Subcutaneous abdominal adipose tissue (tissue), 5 donors: Measurements from ENCODE around the gene AKAP13.

Experiments used
- H3K27ac ChIP-seq: one replicate; pipeline ENCODE4 v1.7.0; 2013; ENCODE audit warnings: low read depth, mild to moderate bottlenecking, inconsistent platforms, low read length, moderate library complexity
- H3K27me3 ChIP-seq, 5 donors: one replicate each; pipeline ENCODE4 v1.7.0; 2013; ENCODE audit warnings: low read length in 5 of 5, inconsistent platforms in 1 of 5; ENCODE audit not compliant: control insufficient read depth in 5 of 5, insufficient read depth in 4 of 5
- H3K36me3 ChIP-seq, 5 donors: one replicate each; pipeline ENCODE4 v1.7.0; 2013; ENCODE audit warnings: low read length in 5 of 5; ENCODE audit not compliant: control insufficient read depth in 5 of 5, insufficient read depth in 5 of 5
- H3K4me1 ChIP-seq, 5 donors: one replicate each; pipeline ENCODE4 v1.7.0; 2013; ENCODE audit warnings: low read length in 5 of 5, mild to moderate bottlenecking in 3 of 5, moderate library complexity in 1 of 5; ENCODE audit not compliant: control insufficient read depth in 5 of 5, insufficient read depth in 5 of 5
- H3K4me3 ChIP-seq, 5 donors: one replicate each; pipeline ENCODE4 v1.7.0; 2013; ENCODE audit warnings: low read length in 5 of 5, low read depth in 1 of 5
- H3K9ac ChIP-seq, 5 donors: one replicate each; pipeline ENCODE4 v1.7.0; 2013; ENCODE audit warnings: low read length in 5 of 5, mild to moderate bottlenecking in 4 of 5, moderate library complexity in 3 of 5
- H3K9me3 ChIP-seq, 5 donors: one replicate each; pipeline ENCODE4 v1.7.0; 2013; ENCODE audit warnings: low read length in 5 of 5; ENCODE audit not compliant: control insufficient read depth in 5 of 5
- donor health status: healthy.
- donor health status: healthy.
- donor health status: healthy.
- donor health status: healthy.
- donor health status: healthy.

AKAP13 gene

GRCh38 chr15:85737061-85737460 lies 356.7 kb downstream of the AKAP13 start:
- Histone ChIP-seq H3K27me3 (no peaks in the 10 kb centered on the region), H3K4me1 (peaks cover 0 to 3% (median under 1%) of the 10 kb centered on the region in 5 donors), H3K4me3 (no peak overlapping the region), H3K9ac (no peak overlapping the region), H3K9me3 (peaks cover 0 to 16% (median 10%) of the 10 kb centered on the region in 5 donors), H3K27ac (no peak overlapping the region), H3K36me3 (peaks cover 36 to 82% (median 58%) of the 10 kb centered on the region in 5 donors)

- no peak overlapping the region for H3K27ac ChIP-seq
- peaks cover 10 to 86% (median 70%) of the 10 kb centered on the region in 5 donors for H3K36me3 ChIP-seq
- no peak overlapping the region for H3K9ac ChIP-seq
- peaks cover 2 to 20% (median 14%) of the 10 kb centered on the region in 5 donors for H3K4me1 ChIP-seq
- no peaks in the 10 kb centered on the region for H3K27me3 ChIP-seq
- H3K9me3 ChIP-seq: no peaks in the 10 kb centered on the region
- no peak overlapping the region for H3K4me3 ChIP-seq
These were observed 360.6 kb downstream of the AKAP13 start for GRCh38 chr15:85741021-85741421.

DNA sequence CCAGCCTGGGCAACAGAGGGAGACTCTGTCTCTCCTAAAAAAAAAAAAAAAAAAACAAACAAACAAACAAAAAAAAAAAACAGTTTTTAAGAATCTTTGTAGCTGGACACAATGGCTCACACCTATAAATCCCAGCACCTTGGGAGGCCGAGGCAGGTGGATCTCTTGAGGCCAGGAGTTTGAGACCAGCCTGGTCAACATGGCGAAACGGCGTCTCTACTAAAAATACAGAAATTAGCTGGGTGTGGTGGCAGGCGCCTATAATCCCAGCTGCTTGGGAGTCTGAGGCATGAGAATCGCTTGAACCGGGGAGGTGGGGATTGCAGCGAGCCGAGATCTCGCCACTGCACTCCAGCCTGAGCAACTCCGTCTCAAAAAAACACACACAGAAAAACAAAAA lies 361.3 kb downstream of the AKAP13 start:
- no peak overlapping the region for H3K27ac ChIP-seq

GRCh38 chr15:85742186-85742821 lies 361.9 kb downstream of the AKAP13 start:
- Histone ChIP-seq H3K27ac (no peak overlapping the region), H3K36me3 (peaks cover 7 to 86% (median 68%) of the 10 kb centered on the region in 5 donors), H3K9me3 (no peaks in the 10 kb centered on the region), H3K9ac (no peak overlapping the region), H3K4me1 (peaks cover 2 to 32% (median 15%) of the 10 kb centered on the region in 5 donors), H3K4me3 (no peak overlapping the region), H3K27me3 (no peaks in the 10 kb centered on the region)

More for the DNA sequence above, 361.3 kb downstream of the AKAP13 start:
- Histone ChIP-seq H3K9me3 (no peaks in the 10 kb centered on the region), H3K9ac (no peak overlapping the region), H3K27me3 (no peaks in the 10 kb centered on the region), H3K36me3 (peaks cover 8 to 86% (median 68%) of the 10 kb centered on the region in 5 donors), H3K4me1 (peaks cover 2 to 26% (median 15%) of the 10 kb centered on the region in 5 donors), H3K4me3 (no peak overlapping the region)

- no peak overlapping the region for H3K27ac ChIP-seq
These were observed 363.1 kb downstream of the AKAP13 start for GRCh38 chr15:85743392-85744055.

DNA sequence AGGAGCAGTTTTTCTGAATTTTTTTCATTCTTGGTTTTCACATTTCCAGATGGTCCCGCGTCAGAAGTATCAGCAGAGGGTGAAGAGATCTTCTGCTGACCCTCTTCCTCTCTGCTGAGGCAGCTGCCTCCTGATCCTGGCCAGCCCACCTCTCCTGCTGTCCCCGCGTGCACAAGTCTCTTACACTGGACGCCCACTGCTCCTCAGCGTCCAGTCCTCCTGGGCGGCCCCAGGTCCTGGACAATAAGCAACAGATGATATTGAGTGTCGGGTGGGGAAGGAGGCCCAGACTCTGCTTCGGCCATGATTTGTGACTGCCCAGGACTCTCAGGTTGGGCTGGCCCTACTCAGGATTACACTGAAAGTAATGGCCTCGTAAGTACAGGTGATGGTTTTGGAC lies 364.2 kb downstream of the AKAP13 start:
- peaks cover 2 to 53% (median 31%) of the 10 kb centered on the region in 5 donors for H3K4me1 ChIP-seq
- H3K27me3 ChIP-seq: no peaks in the 10 kb centered on the region
- H3K4me3 ChIP-seq: no peak overlapping the region
- peaks cover 2 to 91% (median 82%) of the 10 kb centered on the region in 5 donors for H3K36me3 ChIP-seq
- no peak overlapping the region for H3K9ac ChIP-seq
- no peak overlapping the region for H3K27ac ChIP-seq
- no peaks in the 10 kb centered on the region for H3K9me3 ChIP-seq

More at GRCh38 chr15:85743392-85744055, 363.1 kb downstream of the AKAP13 start:
- Histone ChIP-seq H3K27me3 (no peaks in the 10 kb centered on the region), H3K9me3 (no peaks in the 10 kb centered on the region), H3K4me1 (peaks cover 2 to 42% (median 21%) of the 10 kb centered on the region in 5 donors), H3K4me3 (no peak overlapping the region), H3K36me3 (peaks cover 5 to 92% (median 78%) of the 10 kb centered on the region in 5 donors), H3K9ac (no peak overlapping the region)

DNA sequence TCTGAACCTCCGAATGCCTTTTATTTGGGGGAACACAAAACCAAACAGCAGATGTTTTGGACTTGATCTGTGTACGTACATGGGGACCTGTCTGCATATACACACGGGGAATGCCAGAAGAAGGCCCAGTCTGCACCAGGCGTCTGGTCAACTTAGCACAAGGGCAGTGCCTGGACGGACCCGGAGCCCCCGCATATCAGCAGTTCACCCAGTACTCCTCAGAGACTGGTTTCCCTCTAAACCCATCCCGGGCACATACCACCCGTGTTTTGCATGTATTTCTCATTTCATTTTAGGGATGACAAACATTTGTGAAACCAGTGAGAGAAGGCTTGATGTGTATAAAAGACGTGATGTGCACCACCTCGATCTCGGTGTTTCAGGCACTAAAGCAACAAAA lies 364.6 kb downstream of the AKAP13 start:
- Histone ChIP-seq H3K36me3 (peaks cover 2 to 87% (median 81%) of the 10 kb centered on the region in 5 donors), H3K27ac (peak overlapping the region; percentile 4), H3K4me3 (no peak overlapping the region), H3K9me3 (no peaks in the 10 kb centered on the region), H3K4me1 (peaks cover 2 to 57% (median 35%) of the 10 kb centered on the region in 5 donors), H3K9ac (no peak overlapping the region), H3K27me3 (no peaks in the 10 kb centered on the region)

GRCh38 chr15:85745525-85746150 lies 365.2 kb downstream of the AKAP13 start:
- H3K36me3 ChIP-seq: peaks cover 2 to 81% (median 75%) of the 10 kb centered on the region in 5 donors
- peak overlapping the region; percentile 70 for H3K27ac ChIP-seq
- no peaks in the 10 kb centered on the region for H3K9me3 ChIP-seq

DNA sequence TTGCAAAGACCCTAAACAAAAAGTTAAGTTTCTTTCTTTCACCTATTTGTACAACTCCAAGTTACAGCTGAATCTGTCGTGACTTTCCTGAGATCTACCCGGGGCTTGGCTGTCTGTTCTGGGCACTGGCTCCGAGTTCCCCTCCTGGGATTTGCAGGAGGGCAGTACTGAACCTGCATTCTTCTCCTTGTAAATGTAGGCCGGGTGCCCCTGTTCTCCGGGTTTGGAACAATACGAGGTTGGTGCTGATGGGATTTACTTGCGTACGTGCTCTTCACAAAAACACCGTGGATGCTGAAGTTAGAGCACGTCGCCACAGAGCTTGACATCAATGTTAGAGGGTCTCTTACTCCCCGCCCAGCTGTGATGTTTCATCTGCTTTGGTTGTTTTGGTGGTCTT lies 366.2 kb downstream of the AKAP13 start:
- Histone ChIP-seq H3K4me3 (no peak overlapping the region), H3K9me3 (no peaks in the 10 kb centered on the region), H3K36me3 (peaks cover 2 to 71% (median 66%) of the 10 kb centered on the region in 5 donors), H3K9ac (no peak overlapping the region), H3K4me1 (peaks cover 6 to 73% (median 50%) of the 10 kb centered on the region in 5 donors), H3K27me3 (no peaks in the 10 kb centered on the region), H3K27ac (peak overlapping the region; percentile 70)

More at GRCh38 chr15:85745525-85746150, 365.2 kb downstream of the AKAP13 start:
- H3K27me3 ChIP-seq: no peaks in the 10 kb centered on the region
- peaks cover 6 to 63% (median 41%) of the 10 kb centered on the region in 5 donors for H3K4me1 ChIP-seq
- no peak overlapping the region for H3K4me3 ChIP-seq
- H3K9ac ChIP-seq: no peak overlapping the region

DNA sequence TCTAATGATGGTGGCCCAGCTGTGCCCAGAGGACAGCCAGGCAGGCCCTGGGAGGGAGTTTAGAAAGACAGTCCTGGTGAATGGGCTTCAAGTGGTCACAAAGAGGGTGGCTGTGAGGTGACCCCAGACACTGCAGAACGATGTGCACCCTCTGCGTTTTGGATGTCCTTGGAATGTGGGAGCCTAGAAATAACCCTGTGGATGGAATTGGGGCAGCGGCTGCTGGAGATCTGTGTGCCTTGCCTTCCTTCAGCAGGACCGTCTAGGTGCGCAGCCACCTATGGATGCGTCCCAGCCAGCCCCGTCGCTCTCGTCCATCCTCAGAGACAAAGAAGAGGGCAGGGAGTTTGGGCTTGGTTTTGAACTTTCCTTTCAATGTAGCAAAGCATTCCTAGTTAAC lies 367.8 kb downstream of the AKAP13 start:
- Histone ChIP-seq H3K4me1 (peaks cover 7 to 77% (median 51%) of the 10 kb centered on the region in 5 donors), H3K36me3 (peaks cover 0 to 56% (median 56%) of the 10 kb centered on the region in 5 donors), H3K27me3 (no peaks in the 10 kb centered on the region), H3K9me3 (no peaks in the 10 kb centered on the region), H3K27ac (peak overlapping the region; percentile 85), H3K9ac (no peak overlapping the region), H3K4me3 (no peak overlapping the region)
